Right lobe of liver (tissue), 6 donors: ENCODE results near the gene KRTAP12-3. TPM values are rescaled to one million over a fixed set of nuclear protein-coding genes. Genes with fewer than 3 reads are reported as not detected.
"Not testable (repeated sequence)": the region's sequence is repeated elsewhere in the genome, so short reads cannot be mapped to it uniquely, and the experiment has no call there.

Experiments used
- ATAC-seq, 4 donors: fragments of 200-7000 bp; cut with Tn5 transposase; one replicate each; pipeline ENCODE4 v1.9.1; 2020; ENCODE audit warnings: mild to moderate bottlenecking in 4 of 4, moderate library complexity in 4 of 4
- DNase-seq, 3 donors: peaks; one replicate each; pipeline ENCODE4 v3.0.0-alpha.2; 2020
- H3K27ac ChIP-seq, 3 donors: fragments of 200-600 bp; one replicate each; pipeline ENCODE4 v1.8.0; 2022
- H3K27me3 ChIP-seq, 2 donors: fragments of 200-600 bp; one replicate each; pipeline ENCODE4 v1.8.0; 2022
- H3K36me3 ChIP-seq, 4 donors: fragments of 200-600 bp; sonication (generic) in 1 of 4; one replicate each; pipeline versions ENCODE4 v1.5.1 to v1.8.0; 2017 to 2022; ENCODE audit warnings: control low read depth in 1 of 4
- H3K4me1 ChIP-seq, 4 donors: fragments of 200-600 bp; sonication (generic) in 1 of 4; one replicate each; pipeline versions ENCODE4 v1.5.1 to v1.8.0; 2017 to 2022; ENCODE audit warnings: control low read depth in 1 of 4
- H3K4me3 ChIP-seq, 3 donors: fragments of 200-600 bp; one replicate each; pipeline ENCODE4 v1.8.0; 2022
- H3K9me3 ChIP-seq, 4 donors: fragments of 200-600 bp; sonication (generic) in 1 of 4; one replicate each; pipeline versions ENCODE4 v1.5.1 to v1.8.0; 2017 to 2022; ENCODE audit warnings: control low read depth in 1 of 4
- POLR2A ChIP-seq: fragments of 450-650 bp; IDR thresholded peaks from one replicate; pipeline ENCODE4 v1.6.1; 2017; ENCODE audit warnings: antibody characterized with exemption, mild to moderate bottlenecking
- WGBS: methylation state at CpG from one replicate; pipeline ENCODE4 v1.1.6; 2018; ENCODE audit warnings: low coverage, low lambda C conversion rate; ENCODE audit not compliant: insufficient coverage; ENCODE audit errors: missing lambda C conversion rate; 5-methylcytosine and 5-hydroxymethylcytosine counted together
- intact Hi-C, 2 donors: fragments of 100-400 bp; cut with DNase I; formaldehyde crosslinking; loops; one replicate each; pipeline versions ENCODE4 v1.11.2 to v1.14.1; 2022
- total RNA-seq, 6 experiments: library from RNA; depleted of rRNA in 2 of 6; stranded (reverse); fragments of >200 nt in 2 of 6; fragmentation: NEBNext Ultra II Directional in 3 of 6; extraction: Animal tissue kit (Norgen Biotek cat#: 25700) in 3 of 6; gene quantifications; one replicate each; pipeline versions ENCODE4 v1.1.0 to v1.2.4, GENCODE V29; 2016 to 2023
- TF ChIP-seq, protein P1 (sequence below), 4 donors: fragments of 200-600 bp in 3 of 4; fragments of 450-650 bp in 1 of 4; IDR thresholded peaks; one replicate each; pipeline versions ENCODE4 v1.5.1 to v1.8.0; 2016 to 2022; ENCODE audit warnings: antibody characterized with exemption in 4 of 4, mild to moderate bottlenecking in 2 of 4
- donor health status: DM: no; HTN: yes; CAD: no.
- donor health status: DM: no; HTN: no; CAD: no.
- donor health status: DM: no; HTN: no; CAD: no.
- donor health status: DM: no; HTN: yes; CAD: no.
- donor health status: DM: no; HTN: yes; CAD: no.

The KRTAP12-3 gene
- total RNA-seq, 6 experiments from 2014 or later = not detected

DNA sequence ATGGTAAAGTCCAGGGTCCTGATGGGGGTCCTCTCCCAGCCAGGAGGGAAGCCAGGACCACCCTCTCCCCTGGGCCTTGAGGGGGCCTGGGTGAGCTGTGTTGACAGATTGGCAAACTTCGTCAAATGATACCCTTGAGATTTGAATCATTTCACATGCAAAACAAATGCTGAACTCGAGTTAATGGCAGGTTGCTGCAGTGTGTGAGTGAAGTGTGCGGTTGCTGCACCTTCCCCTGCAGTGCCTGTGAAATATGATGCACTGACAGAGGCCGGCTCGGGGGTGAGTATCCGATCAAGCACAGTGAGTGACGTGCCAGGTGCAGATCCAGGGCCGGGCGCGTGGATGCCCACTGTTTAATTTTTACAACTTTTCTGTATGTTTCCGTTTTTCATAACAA lies 29.9 kb downstream of the KRTAP12-3 start:
- intact Hi-C loops = no loop called here
- DNase-seq (no peak), ATAC-seq (no peak)
- Histone ChIP-seq H3K4me1 (no peaks in the 10 kb centered on the region), H3K27me3 (no peaks in the 10 kb centered on the region), H3K36me3 (no peaks in the 10 kb centered on the region), H3K9me3 (no peaks in the 10 kb centered on the region), H3K27ac (no peak overlapping the region), H3K4me3 (no peak overlapping the region)
- 49% methylated on average over 11 of the region's 11 CpGs for WGBS
- TF ChIP-seq, protein P1, sequence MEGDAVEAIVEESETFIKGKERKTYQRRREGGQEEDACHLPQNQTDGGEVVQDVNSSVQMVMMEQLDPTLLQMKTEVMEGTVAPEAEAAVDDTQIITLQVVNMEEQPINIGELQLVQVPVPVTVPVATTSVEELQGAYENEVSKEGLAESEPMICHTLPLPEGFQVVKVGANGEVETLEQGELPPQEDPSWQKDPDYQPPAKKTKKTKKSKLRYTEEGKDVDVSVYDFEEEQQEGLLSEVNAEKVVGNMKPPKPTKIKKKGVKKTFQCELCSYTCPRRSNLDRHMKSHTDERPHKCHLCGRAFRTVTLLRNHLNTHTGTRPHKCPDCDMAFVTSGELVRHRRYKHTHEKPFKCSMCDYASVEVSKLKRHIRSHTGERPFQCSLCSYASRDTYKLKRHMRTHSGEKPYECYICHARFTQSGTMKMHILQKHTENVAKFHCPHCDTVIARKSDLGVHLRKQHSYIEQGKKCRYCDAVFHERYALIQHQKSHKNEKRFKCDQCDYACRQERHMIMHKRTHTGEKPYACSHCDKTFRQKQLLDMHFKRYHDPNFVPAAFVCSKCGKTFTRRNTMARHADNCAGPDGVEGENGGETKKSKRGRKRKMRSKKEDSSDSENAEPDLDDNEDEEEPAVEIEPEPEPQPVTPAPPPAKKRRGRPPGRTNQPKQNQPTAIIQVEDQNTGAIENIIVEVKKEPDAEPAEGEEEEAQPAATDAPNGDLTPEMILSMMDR (IDR thresholded peaks at IDR 0.05) = no peak
- TF ChIP-seq POLR2A = no peak

DNA sequence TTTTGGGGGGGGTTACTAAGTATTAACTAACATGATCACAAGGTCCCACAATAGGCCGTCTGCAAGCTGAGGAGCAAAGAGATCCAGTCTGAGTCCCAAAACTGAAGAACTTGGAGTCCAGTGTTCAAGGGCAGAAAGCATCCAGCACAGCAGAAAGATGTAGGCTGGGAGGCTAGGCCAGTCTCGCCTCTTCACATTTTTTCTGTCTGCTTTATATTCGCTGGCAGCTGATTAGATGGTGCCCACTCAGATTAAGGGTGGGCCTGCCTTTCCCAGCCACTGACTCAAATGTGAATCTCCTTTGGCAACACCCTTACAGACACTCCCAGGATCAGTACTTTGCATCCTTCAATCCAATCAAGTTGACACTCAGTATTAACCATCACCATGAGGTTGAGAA lies 32.0 kb downstream of the KRTAP12-3 start:
- DNase-seq, H3K4me3 ChIP-seq, intact Hi-C loops, H3K27me3 ChIP-seq, H3K9me3 ChIP-seq, H3K4me1 ChIP-seq, H3K36me3 ChIP-seq, H3K27ac ChIP-seq, ATAC-seq: not testable (repeated sequence)
- WGBS = no CpG with 5 or more reads among the region's 3 CpGs

DNA sequence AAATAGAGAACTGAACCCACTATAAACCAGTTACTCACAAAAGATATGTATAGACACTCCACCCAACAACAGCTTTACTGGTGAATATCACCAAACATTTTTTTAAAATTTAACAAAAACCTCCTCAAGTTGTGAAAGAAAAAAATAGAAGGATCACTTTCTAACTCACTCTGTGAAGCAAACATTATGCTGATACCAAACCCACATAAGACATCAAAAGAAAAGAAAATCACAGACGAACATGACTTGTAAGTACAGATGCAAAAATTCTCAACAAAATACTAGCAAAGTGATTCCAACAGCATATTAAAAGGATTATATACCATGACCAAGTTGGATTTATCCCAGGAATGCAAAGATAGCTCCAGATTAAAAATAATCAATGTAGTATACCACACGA lies 34.0 kb downstream of the KRTAP12-3 start:
- DNase-seq = no peak
- intact Hi-C loops = no loop called here
- Histone ChIP-seq H3K36me3 (no peaks in the 10 kb centered on the region), H3K4me1 (no peaks in the 10 kb centered on the region), H3K4me3 (no peak overlapping the region), H3K9me3 (peaks cover 0 to 4% (median 0%) of the 10 kb centered on the region in 4 donors), H3K27me3 (no peaks in the 10 kb centered on the region), H3K27ac (no peak overlapping the region)
- TF ChIP-seq, protein P1 (IDR thresholded peaks at IDR 0.05) = no peak
- TF ChIP-seq POLR2A = no peak
- 51% methylated on average over 2 of the region's 2 CpGs for WGBS
- no peak for ATAC-seq

DNA sequence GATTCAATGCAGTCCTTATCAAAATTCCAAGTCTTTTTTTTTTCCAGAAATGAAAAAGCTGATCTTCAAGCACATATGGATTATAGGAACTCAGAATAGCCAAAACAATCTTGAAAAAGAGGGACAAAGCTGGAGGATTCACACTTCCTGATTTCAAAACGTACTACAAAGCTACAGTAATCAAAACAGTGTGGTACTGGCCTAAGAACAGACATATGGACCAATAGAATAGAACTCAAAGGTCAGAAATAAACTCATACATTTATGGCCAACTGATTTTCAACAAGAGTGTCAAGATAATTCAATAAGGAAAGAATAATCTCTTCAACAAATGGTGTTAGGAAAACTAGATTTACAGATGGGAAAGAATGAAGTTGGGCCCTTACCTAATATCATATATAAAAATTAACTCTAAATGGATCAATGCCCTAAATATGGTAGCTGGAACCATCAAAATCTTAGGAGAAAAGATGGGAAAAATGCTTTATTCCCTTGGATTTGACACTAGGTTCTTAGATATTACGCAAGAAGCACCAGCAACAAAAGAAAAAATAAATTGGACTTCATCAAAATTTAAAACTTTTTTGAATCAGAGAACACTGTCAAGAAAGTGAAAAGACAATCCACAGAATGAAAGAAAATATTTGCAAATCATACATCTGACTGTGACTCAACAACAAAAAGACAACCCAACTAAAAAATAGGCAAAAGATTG lies 35.2 kb downstream of the KRTAP12-3 start:
- intact Hi-C loops = no loop called here
- H3K4me1 ChIP-seq = no peaks in the 10 kb centered on the region
- WGBS = 57% methylated on average over 2 of the region's 2 CpGs
- no peaks in the 10 kb centered on the region for H3K36me3 ChIP-seq
- H3K27me3 ChIP-seq = peaks cover 0 to 3% of the 10 kb centered on the region in 2 donors
- H3K27ac ChIP-seq = no peak overlapping the region
- no peak overlapping the region for H3K4me3 ChIP-seq
- no peak for TF ChIP-seq POLR2A
- TF ChIP-seq, protein P1 (IDR thresholded peaks at IDR 0.05) = no peak
- ATAC-seq (no peak), DNase-seq (no peak)
- peaks cover 0 to 4% (median 0%) of the 10 kb centered on the region in 4 donors for H3K9me3 ChIP-seq

DNA sequence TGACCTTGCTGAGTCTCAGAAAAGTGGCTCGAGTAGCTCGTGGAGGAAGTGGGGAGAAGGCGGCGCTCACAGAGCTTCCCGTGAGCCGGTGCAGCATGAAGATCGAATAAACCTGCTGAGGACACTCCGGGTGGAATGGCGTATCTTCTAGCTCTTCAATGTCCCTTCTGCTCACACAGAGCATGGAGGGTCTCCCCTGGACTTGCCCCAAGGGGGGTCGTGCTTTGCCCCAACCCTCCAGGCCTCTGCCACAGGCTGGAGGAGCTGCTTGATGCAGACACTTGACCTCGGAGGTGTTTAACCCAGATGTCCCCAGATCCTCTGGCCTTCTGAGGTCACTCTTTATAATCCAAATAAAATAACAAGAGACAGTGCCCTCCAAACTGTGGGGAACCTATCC lies 37.0 kb downstream of the KRTAP12-3 start:
- WGBS = 48% methylated on average over 5 of the region's 11 CpGs
- ATAC-seq = no peak
- TF ChIP-seq, protein P1 (IDR thresholded peaks at IDR 0.05) = no peak
- no peak for TF ChIP-seq POLR2A

More for the DNA sequence above, 37.0 kb downstream of the KRTAP12-3 start:
- Histone ChIP-seq H3K9me3 (peaks cover 0 to 4% (median 0%) of the 10 kb centered on the region in 4 donors), H3K4me1 (no peaks in the 10 kb centered on the region), H3K4me3 (no peak overlapping the region), H3K36me3 (no peaks in the 10 kb centered on the region), H3K27me3 (peaks cover 0 to 12% of the 10 kb centered on the region in 2 donors), H3K27ac (no peak overlapping the region)
- DNase-seq = no peak
- intact Hi-C loops = no loop called here
